ENCODE measurements around the gene TPO.

The TPO gene

GRCh38 chr2:1528273-1529064 lies 115.2 kb downstream of the TPO start:
- no peak for DNase-seq (ENCODE audit: low spot score)

- no peak for DNase-seq (ENCODE audit: low spot score)
Observed at GRCh38 chr2:1538663-1539062, 125.4 kb downstream of the TPO start.

GRCh38 chr2:1539441-1539840 lies 126.2 kb downstream of the TPO start:
- DNase-seq (ENCODE audit: low spot score) = no peak

- DNase-seq (ENCODE audit: low spot score) = no peak
Observed at GRCh38 chr2:1539973-1540372, 126.7 kb downstream of the TPO start.

GRCh38 chr2:1540481-1540880 lies 127.2 kb downstream of the TPO start:
- DNase-seq (ENCODE audit: low spot score) = no peak

GRCh38 chr2:1541040-1541439 lies 127.8 kb downstream of the TPO start:
- DNase-seq (ENCODE audit: low spot score) = no peak

GRCh38 chr2:1541819-1542475 lies 128.7 kb downstream of the TPO start:
- DNase-seq (ENCODE audit: low spot score) = no peak

GRCh38 chr2:1542971-1543370 lies 129.7 kb downstream of the TPO start:
- DNase-seq (ENCODE audit: low spot score) = no peak

- no peak for DNase-seq (ENCODE audit: low spot score)
Observed at GRCh38 chr2:1543776-1544477, 130.7 kb downstream of the TPO start.

- no peak for DNase-seq (ENCODE audit: low spot score)
Observed at GRCh38 chr2:1544478-1545069, 131.3 kb downstream of the TPO start.

- peak; percentile 15 for DNase-seq (ENCODE audit: low spot score)
Observed at GRCh38 chr2:1546023-1546591, 132.8 kb downstream of the TPO start.

GRCh38 chr2:1546901-1547300 lies 133.6 kb downstream of the TPO start:
- no peak for DNase-seq (ENCODE audit: low spot score)

GRCh38 chr2:1548910-1549673 lies 135.8 kb downstream of the TPO start:
- DNase-seq (ENCODE audit: low spot score) = no peak

GRCh38 chr2:1550076-1550475 lies 136.8 kb downstream of the TPO start:
- no peak for DNase-seq (ENCODE audit: low spot score)

- peak; percentile 49 for DNase-seq (ENCODE audit: low spot score)
Observed at GRCh38 chr2:1550658-1551316, 137.5 kb downstream of the TPO start.

- DNase-seq (ENCODE audit: low spot score) = no peak
Observed at GRCh38 chr2:1551905-1552304, 138.6 kb downstream of the TPO start.

GRCh38 chr2:1552611-1553010 lies 139.3 kb downstream of the TPO start:
- no peak for DNase-seq (ENCODE audit: low spot score)

- no peak for DNase-seq (ENCODE audit: low spot score)
Observed at GRCh38 chr2:1553671-1554295, 140.5 kb downstream of the TPO start.

- no peak for DNase-seq (ENCODE audit: low spot score)
Observed at GRCh38 chr2:1556286-1556685, 143.0 kb downstream of the TPO start.

GRCh38 chr2:1556776-1557466 lies 143.7 kb downstream of the TPO start:
- no peak for DNase-seq (ENCODE audit: low spot score)

Measured in CD4-positive, alpha-beta T cell treated with Interleukin-6 at 100 ng/mL for 8 hours (primary cell).